ENCODE measurements around the gene ASB18.

ASB18 gene

DNA sequence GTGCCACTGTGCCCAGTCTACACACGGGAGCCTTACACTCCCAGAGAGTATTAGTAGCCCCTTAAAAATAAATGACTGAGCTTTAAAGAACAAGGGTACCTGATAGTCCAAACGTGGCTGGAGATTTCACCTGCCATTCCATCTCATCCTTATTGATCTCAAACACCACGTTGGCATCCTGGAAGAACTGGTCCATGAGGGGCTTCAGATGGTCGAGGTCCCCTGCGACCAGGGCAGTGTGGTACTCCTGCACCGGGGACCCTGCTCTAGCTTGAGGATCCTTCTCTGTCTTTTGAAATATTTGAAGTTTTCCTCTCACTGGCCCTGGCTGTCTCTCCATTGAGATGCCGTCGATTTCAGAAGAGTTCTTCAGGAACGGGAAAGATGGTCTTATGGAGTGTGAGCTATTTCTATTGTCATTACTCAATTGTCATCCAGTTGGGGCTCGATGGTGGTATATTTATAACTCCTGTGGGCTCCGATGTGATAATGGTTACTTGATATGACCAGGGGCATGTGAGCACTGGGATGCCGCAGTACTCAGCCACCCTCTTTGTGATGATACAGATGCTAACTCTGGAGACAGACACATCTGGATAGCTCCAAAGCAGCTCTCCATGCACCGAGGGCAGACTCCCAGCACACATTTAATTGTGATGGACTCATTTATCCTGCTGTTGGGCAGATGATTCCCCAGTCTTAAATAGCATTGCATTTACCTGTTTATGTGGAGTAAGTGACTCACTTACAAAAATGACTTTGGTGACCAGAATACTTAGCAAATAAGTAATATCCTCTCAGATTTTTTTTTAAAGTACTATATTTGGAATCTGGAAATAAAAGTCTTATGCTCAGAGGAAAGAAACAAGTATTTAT lies 22.8 kb downstream of the ASB18 start:
- DNase-seq = no peak

DNA sequence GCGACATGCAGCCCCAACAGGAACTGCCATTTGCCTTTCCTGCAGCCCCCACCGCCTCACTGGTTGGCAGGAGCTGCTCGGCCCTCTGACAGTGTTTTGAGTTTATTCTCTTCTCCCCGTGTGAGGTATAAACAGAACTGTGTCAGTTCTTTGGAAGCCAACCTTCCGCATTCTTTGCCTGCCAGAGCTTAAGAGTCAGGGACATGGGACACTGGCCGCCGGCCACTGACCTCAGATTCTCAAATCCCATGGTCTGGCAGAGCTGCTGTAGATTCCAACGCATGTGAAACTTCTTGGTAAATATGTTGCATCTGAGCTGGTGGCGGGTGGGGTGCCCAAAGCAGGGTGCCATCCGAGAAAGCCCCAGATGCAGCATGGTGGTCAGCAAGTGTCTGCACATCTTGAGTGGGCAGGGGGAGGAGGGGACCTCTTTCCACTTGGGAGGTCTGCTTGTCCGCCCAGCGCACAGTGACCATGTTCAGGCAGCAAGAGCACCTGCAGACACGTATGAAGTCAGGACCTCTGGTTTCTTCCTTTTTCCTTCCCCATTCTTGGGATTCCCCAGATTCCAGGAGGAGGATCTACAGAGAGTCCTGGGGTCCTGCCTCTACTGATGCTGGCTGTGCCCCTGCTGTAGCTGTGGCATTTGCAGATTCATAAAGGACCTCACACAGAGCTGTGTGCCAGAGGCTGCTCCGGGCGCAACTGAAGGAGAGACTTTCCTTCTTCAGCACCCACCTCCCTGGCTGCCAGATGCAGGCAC lies 23.8 kb downstream of the ASB18 start:
- no peak for DNase-seq

DNA sequence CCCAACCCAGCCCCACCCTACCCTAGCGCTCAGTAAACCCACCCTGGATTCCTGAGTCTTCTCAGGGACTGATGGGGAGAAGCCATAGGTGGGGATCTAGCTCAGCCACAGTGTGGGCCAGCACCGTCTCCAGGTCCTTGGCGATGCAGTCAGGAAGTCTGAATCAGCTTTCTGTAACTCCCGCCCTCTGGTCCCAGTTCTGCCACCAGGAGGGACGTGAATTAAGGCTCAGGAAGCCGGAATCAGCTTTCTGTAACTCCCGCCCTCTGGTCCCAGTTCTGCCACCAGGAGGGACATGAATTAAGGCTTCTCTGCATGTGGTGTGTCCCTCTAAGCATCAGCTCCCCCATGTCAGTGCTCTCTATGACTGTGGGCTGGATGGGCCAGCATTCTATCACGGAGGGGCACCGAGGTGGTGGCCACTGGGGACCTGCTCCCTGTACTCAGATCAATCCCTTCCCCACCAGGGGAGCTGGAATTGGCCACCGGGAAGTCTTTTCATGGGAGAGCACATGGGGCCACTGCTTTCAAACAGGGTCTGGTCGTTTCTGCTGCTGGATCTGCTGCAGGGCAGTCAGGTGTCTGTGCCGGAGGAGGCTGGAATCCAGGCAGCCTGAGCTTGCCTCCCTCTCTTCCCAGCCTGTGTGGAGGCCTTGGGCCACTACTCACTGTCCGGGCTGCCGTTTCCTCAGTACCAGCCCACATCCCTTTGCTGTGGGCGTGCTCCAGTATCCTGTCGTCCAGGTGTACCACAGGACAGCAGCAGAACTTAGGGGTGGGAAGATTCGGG lies 24.7 kb downstream of the ASB18 start:
- no peak for DNase-seq

GRCh38 chr2:236238751-236239150 lies 25.5 kb downstream of the ASB18 start:
- DNase-seq = no peak

DNA sequence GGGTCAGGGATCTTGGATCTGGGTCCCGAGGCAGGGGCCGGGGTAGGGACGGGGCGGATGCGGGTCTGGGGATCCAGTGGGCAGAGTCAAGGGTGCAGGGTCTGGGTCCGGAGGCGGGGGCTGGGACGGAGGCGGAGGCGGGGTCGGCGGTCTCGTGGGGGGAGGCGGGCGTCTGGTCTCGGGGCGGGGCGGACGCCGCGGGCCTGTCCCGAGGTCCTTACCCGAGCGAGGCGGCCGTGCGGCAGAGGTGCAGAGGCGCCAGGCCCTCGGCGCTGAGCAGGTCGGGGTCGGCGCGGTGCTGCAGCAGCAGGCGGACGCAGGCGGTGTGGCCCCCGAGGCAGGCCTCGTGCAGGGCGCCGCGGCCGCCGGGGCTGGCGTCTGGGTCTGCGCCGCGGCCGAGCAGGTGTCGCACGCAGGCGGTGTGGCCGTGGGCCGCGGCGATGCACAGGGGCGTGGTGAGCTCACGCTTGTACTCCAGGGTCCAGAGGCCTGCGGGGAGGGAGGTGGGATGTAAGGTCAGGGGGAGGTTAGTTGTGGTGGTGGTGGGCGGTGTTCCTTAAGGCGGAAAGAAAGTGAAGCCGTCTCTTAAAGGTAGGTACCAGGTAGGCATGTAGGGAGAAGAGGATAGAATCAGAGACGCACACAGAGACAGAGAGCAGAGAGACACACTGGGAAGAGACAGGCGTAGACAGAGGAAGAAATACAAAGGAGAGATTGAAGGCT lies 26.6 kb downstream of the ASB18 start:
- no peak for DNase-seq

DNA sequence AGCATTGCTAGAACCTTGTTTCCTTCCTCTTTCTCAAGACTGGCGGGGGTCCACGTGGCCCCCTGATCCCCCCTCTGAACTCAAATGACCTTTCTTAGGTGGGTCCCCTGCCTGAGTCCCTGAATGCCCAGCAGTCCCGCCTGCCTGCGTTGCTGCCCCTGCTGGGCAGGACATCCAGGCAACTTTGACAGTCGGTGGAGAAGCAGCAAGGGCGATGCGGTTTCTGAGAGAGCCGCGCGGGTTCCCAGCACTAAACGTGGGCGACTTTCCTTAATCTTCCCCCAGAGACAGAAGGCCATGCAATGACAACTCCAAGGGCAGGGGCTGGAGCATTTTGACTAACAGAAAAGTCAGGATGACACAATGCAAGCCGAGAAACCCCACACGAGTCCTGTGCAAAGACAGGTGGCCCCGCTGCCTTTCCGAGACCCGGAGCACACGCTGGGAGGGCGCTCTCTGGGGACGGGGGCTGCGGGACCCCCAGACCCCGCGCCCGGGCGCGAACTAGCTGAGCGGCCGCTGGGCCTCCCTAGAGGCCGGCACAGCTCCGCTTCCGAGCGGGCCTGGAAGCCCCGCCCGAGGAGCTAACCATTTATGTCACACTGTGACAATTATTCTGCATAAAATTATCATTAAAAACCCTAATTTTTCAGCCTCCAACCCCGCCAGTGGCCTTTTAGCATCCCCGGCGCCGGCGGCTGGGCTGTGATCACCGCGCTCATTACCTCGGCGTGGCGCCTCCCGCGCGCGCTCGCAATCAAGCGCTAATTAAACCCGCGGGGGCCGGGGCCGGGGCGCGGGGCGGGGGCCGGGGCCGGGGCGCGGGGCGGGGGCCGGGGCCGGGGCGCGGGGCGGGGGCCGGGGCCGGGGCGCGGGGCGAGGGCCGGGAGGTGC lies 27.4 kb downstream of the ASB18 start:
- DNase-seq = no peak

GRCh38 chr2:236229186-236229585 lies 35.0 kb downstream of the ASB18 start:
- no peak for DNase-seq

DNA sequence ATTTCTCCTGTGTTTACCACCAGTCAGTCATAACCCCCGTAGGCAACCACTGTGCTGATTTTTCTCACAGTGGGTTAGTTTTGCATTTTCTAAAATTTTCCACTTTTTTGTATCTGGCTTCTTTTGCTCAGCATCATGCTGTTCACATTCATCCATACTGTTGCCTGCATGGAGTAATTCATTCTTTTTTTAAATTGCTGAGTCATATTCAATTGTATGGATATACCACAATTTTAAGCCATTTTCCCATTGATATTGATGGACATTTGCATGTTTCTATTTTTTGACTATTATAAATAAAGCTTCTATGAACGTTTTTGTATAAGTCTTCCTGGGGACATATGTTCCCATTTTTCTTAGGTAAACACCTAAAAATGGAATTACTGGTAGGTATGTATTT lies 40.5 kb downstream of the ASB18 start:
- no peak for DNase-seq

GRCh38 chr2:236221798-236222197 lies 42.4 kb downstream of the ASB18 start:
- DNase-seq = no peak

GRCh38 chr2:236219411-236219810 lies 44.8 kb downstream of the ASB18 start:
- no peak for DNase-seq

DNA sequence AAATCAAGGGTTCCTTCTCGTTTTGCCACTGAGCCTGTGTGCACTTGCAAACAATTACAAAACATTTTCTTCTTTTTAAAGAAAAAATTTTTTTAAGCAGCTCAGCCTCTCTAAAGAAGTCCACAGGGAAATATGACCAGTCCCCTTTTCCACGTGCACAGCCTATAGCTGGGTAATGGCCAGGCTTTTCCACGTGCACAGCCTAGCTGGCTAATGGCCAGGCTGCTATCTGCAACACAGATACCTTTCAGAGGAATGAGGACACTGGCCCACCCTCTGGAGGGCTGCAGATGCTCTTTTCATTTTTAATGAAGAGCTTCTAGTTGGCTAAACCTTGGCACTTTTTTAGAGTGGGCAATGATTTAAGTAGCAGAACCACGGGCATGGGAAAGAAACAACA lies 46.3 kb downstream of the ASB18 start:
- no peak for DNase-seq

DNA sequence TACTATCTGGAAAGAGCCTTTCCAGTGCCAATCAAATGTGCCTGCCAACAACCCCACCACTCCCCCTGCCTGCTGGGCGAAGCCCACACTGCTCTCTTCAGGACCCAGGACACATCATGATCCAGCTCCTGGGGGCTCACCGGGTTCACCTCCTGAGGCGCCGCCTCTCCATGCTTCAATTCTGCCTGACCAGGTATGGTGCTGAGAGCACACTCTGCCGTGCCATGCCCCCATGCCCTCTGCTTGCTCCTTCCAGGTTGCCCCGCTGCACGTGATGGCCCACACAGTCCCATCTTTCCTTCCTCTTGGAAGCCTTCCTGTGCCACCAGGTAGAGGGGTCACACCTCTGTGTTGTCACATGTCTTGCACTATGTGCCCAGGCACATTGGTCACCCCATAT lies 47.5 kb downstream of the ASB18 start:
- DNase-seq = no peak

DNA sequence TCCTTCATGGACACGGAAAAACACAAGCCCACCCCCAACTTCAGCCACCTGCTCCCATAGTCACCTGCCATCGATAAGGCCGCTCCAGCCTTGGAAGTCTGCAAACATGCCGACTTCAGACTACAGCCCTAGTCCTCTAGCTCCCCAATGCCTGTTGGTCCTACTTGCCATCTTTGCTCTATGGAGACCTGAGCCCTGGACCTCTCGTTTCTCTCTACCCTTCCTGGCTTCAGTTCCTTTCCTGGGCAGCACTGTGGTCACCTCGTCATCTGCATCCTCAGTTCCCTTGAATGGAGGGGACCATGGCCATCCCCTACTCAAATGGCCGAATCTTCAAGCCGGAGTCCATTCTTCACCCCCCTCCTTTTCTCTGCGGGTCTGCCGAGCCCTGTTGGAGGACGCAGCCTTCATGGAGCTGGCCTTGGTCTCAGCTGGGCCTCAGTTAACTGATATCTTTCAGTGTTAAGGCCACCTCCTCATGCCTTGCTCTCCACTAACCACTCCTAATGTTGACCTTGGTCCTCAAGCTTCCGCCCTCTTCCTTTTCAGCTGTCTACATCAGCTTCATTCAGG lies 48.4 kb downstream of the ASB18 start:
- no peak for DNase-seq

- no peak for DNase-seq
Measured at GRCh38 chr2:236215196-236215595, 49.0 kb downstream of the ASB18 start.

- no peak for DNase-seq
Measured at GRCh38 chr2:236214376-236214995, 49.7 kb downstream of the ASB18 start.

GRCh38 chr2:236211296-236211695 lies 52.9 kb downstream of the ASB18 start:
- DNase-seq = no peak

GRCh38 chr2:236210536-236210935 lies 53.7 kb downstream of the ASB18 start:
- no peak for DNase-seq

DNA sequence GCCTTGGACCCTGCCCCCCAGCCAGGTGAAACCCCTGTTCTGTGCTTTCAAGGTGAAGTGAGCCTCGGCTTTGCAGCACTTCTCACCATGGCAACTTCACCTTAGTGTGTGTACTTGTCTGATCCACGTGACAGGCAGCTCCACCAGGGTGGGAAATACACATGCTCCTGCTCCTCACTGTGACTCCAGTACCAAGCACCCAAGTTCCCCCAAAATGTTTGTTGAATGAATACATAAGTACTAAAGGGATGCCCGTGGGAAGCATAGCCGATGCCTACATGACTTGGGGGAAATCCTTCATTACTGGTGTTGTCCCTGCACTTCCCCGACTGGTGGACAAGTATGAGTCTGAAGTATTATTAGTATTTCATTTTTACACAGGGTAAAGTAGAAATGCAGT lies 54.2 kb downstream of the ASB18 start:
- no peak for DNase-seq

- DNase-seq = no peak
Measured at GRCh38 chr2:236209535-236209934, 54.7 kb downstream of the ASB18 start.

DNA sequence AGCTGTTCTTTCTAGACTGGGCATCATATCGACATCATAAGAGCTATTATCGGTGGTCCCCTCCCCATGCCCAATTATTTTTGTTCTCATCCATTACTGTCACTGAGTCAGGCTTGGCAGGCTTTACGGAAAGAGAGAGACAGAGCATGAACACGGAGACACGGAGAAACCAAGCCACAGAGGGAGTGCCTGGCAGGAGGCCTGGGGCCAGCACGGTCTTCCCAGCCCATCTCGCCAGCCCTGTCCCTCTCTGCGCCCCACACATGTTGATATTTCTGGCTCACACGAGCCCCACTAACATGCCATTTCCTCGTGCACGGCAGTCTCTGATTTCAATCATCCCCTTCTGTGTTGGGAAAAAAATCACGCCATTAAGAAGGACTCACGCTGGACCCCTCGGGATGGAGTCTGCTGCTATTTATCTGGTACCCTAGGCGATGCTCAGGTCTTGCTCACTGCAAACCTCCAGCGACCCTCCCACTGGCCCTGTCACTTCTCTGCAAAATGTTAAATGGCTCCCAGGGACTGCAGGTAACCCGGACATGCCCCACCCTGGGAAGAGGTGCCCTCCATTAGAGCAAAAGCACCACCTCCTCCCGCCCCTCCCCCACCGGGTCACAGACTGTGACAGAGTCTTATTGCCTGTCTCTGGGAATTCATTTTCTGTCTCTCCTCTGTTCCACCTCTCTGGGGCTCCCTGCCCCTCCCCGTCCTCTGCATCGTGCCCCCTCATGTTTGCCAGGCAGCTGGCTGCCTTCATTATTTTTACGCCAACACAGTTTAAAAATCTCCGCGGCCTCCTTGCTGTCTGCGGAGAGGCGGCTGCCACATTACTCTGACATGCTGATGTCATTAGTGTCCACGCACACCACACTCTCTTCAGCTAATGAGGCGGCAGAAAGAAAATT lies 55.9 kb downstream of the ASB18 start:
- no peak for DNase-seq
